Measurements from ENCODE around the gene PCSK5.
"Not testable (repeated sequence)": the region's sequence is repeated elsewhere in the genome, so short reads cannot be mapped to it uniquely, and the experiment has no call there.

PCSK5 gene

DNA sequence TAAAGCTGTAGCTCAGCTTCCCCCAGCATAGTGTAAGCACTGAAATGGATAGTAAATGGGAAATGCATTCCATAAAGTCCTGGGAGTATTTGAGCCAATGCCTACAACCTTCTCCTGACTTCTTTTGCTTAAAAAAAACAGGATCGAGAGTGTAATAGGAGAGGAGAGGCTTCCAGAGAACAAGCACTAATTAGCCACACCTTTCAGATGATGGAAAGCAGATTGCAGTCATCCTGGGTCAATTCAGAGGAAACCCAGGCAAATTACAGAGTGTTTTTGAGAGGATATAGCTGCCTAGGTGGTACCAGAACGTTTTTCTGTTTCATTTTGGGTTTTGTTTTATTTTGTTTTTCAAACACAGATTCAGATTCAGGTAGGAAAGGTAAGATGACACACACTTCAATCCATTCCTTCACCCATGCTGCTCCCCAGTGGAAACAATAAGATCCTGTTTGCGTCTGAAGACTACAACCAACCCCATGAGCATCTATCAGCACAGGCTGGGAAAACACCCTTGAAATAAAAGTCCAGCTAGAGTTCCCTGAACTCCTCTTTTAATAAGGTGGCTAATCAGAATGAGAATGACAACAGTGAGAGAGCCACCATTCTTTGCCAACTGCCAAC is 408.2 kb downstream of the PCSK5 start:
- ChIA-PET CTCF (interaction anchor here (0.7 to 6.6 kb wide), 5 partner anchors 7 to 319 kb away, joined by 3 to 42 read pairs (median 4); no protein-coding TSS in a partner anchor), POLR2A (no interaction called here)
- no peak for DNase-seq (ENCODE audit: low read depth, low spot score)
- TF ChIP-seq CTCF (IDR thresholded peaks at IDR 0.05; ENCODE audit: insufficient read depth, low read length, missing control alignments), result no peak
- H3K4me3 ChIP-seq (ENCODE audit: low read depth, low read length), result no peak overlapping the region

GRCh38 chr9:76302543-76302942 is 412.1 kb downstream of the PCSK5 start:
- CTCF ChIA-PET, result interaction anchor here (0.6 to 6.6 kb wide), 21 partner anchors 11 to 1037 kb away, joined by 3 to 42 read pairs (median 4); no protein-coding TSS in a partner anchor
- DNase-seq (ENCODE audit: low read depth, low spot score), result no peak
- no peak for TF ChIP-seq CTCF (IDR thresholded peaks at IDR 0.05; ENCODE audit: insufficient read depth, low read length, missing control alignments)
- POLR2A ChIA-PET, result no interaction called here
- no peak overlapping the region for H3K4me3 ChIP-seq (ENCODE audit: low read depth, low read length)

GRCh38 chr9:76302947-76303550 is 412.6 kb downstream of the PCSK5 start:
- ChIA-PET CTCF (interaction anchor here (0.6 to 6.6 kb wide), 17 partner anchors 11 to 1038 kb away, joined by 3 to 42 read pairs (median 4); no protein-coding TSS in a partner anchor), POLR2A (interaction anchor here (0.9 kb wide), 1 partner anchor 12 kb away, joined by 3 read pairs; no protein-coding TSS in a partner anchor)

DNA sequence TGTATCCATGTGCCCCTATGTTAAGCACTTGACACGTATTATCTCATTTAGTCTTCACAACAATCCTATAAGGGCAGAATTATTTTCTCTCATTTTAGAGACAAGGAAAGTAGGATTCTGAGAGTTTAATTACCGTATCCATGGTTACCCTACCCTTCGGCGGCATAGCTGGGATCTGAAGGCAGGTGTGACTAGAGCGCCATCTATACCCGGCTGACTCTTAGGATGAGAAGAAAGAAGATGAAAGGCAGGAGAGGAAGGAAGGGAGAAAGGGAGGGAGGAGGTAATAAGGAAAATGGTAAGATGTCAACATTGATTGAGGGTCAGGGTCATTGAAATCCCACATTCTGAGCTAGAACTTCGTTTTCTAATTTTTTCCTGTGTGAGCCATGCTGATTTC is 416.6 kb downstream of the PCSK5 start:
- H3K4me3 ChIP-seq (ENCODE audit: low read depth, low read length); POLR2A ChIA-PET; DNase-seq (ENCODE audit: low read depth, low spot score): not testable (repeated sequence)
- CTCF ChIA-PET, result interaction anchor here (1.1 to 2.3 kb wide), 6 partner anchors 9 to 1042 kb away, joined by 3 to 8 read pairs (median 5); no protein-coding TSS in a partner anchor

More at GRCh38 chr9:76302947-76303550, 412.6 kb downstream of the PCSK5 start:
- peak; percentile 12 for DNase-seq (ENCODE audit: low read depth, low spot score)
- no peak overlapping the region for H3K4me3 ChIP-seq (ENCODE audit: low read depth, low read length)
- peak; percentile 24 for TF ChIP-seq CTCF (IDR thresholded peaks at IDR 0.05; ENCODE audit: insufficient read depth, low read length, missing control alignments)

DNA sequence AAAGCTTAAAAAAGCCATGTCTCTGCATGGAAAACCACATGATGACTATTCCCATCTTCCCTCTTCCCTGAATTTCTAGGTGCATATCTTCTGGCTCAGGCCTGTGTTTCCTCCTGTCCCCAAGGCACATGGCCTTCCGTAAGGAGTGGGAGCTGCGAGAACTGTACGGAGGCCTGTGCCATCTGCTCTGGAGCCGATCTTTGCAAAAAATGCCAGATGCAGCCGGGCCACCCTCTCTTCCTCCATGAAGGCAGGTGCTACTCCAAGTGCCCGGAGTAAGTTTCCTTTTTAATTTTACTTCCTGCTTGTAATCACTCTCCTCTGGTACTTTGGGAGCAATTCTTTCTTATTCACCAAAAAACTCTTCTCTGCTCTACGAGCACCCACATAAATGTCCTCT is 420.1 kb downstream of the PCSK5 start:
- POLR2A ChIA-PET, result no interaction called here
- no peak for DNase-seq (ENCODE audit: low read depth, low spot score)
- no peak for TF ChIP-seq CTCF (IDR thresholded peaks at IDR 0.05; ENCODE audit: insufficient read depth, low read length, missing control alignments)
- CTCF ChIA-PET, result interaction anchor here (1.3 kb wide), 1 partner anchor 9 kb away, joined by 4 read pairs; no protein-coding TSS in a partner anchor
- H3K4me3 ChIP-seq (ENCODE audit: low read depth, low read length), result no peak overlapping the region

DNA sequence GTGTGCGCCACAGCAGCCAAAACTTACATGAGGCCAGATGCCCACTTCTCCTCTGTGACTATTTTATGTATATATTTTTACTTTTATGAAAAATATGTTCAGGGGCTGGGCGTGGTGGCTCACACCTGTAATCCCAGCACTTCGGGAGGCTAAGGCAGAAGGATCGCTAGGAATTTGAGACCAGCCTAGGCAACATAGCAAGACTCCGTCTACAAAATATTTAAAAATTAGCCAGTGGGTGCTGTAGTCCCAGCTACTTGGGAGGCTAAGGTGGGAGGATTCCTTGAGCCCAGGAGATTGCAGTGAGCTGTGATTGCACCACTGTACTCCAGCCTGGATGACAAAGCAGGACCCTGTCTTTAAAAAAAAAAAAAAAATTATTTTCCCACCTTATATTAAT is 420.5 kb downstream of the PCSK5 start:
- no peak overlapping the region for H3K4me3 ChIP-seq (ENCODE audit: low read depth, low read length)
- no peak for DNase-seq (ENCODE audit: low read depth, low spot score)
- no peak for TF ChIP-seq CTCF (IDR thresholded peaks at IDR 0.05; ENCODE audit: insufficient read depth, low read length, missing control alignments)
- ChIA-PET POLR2A (no interaction called here), CTCF (interaction anchor here (1.3 kb wide), 1 partner anchor 9 kb away, joined by 4 read pairs; no protein-coding TSS in a partner anchor)

Measured in AG04449 (cell line).